A549 (cell line): ENCODE data around the gene ZMYM5. TPM values are rescaled to one million over a fixed set of nuclear protein-coding genes. Genes with fewer than 3 reads are reported as not detected.

ENCODE experiments used
- ATAC-seq, 2 experiments: fragments of 200-7000 bp in 1 of 2; fragments of >200 bp in 1 of 2; cut with Nextera tagmentation in 1 of 2; cut with Tn5 transposase in 1 of 2; 3 replicates each; pipeline versions ENCODE4 v1.8.0 to v1.9.1; 2018 to 2020; ENCODE audit warnings: mild to moderate bottlenecking in 1 of 2, moderate library complexity in 1 of 2
- CTCF ChIA-PET: fragments of 300-600 bp; sonication (Branson Sonifier 250); formaldehyde crosslinking; extraction: SDS; loops from one replicate; lab custom pipeline; 2021; ENCODE audit warnings: antibody characterized with exemption, inconsistent platforms; lab: Yijun Ruan, JAX
- POLR2A ChIA-PET: fragments of 350-600 bp; formaldehyde crosslinking; extraction: SDS; loops from one replicate; lab custom pipeline; 2021; ENCODE audit warnings: antibody characterized with exemption, inconsistent platforms; lab: Yijun Ruan, JAX
- DNase-seq, 2 experiments: peaks; one replicate each; pipeline versions ENCODE4 v3.0.0 to v3.0.0-alpha.2; 2011 to 2016; ENCODE audit warnings: low read depth in 1 of 2, low spot score in 1 of 2
- FAIRE-seq: peaks from 2 replicates; lab custom pipeline; 2011; peaks lifted over from hg19 to GRCh38; lab: Jason Lieb, UNC
- H3K27ac ChIP-seq, 2 experiments: fragments of >200 bp; sonication (Bioruptor Twin); formaldehyde crosslinking; 3 replicates each; pipeline ENCODE4 v1.5.1; 2016 to 2017
- H3K4me1 ChIP-seq: fragments of >200 bp; sonication (Bioruptor Twin); formaldehyde crosslinking; 3 replicates; pipeline ENCODE4 v1.6.1; 2016
- H3K4me2 ChIP-seq: fragments of >200 bp; sonication (Bioruptor Twin); formaldehyde crosslinking; 3 replicates; pipeline ENCODE4 v1.6.1; 2016
- H3K4me3 ChIP-seq: fragments of >200 bp; sonication (Bioruptor Twin); formaldehyde crosslinking; 3 replicates; pipeline ENCODE4 v1.5.1; 2016
- H3K9me3 ChIP-seq: fragments of >200 bp; sonication (Bioruptor Twin); formaldehyde crosslinking; 3 replicates; pipeline ENCODE4 v1.6.1; 2016
- CBX8 ChIP-seq: fragments of 200-600 bp; sonication (generic); IDR thresholded peaks from 2 replicates; pipeline ENCODE4 v1.6.1; 2016
- CEBPB ChIP-seq, 2 experiments: fragments of >200 bp in 1 of 2; sonication (Bioruptor Twin) in 1 of 2; formaldehyde crosslinking in 1 of 2; IDR thresholded peaks; 2 replicates each; pipeline ENCODE4 v1.6.1; 2012 to 2016
- E2F6 ChIP-seq: IDR thresholded peaks from 2 replicates; pipeline ENCODE4 v1.6.1; 2012; ENCODE audit warnings: low read depth, borderline replicate concordance
- EHMT2 ChIP-seq: fragments of 200-600 bp; sonication (generic); IDR thresholded peaks from 2 replicates; pipeline ENCODE4 v1.6.1; 2016; ENCODE audit warnings: antibody characterized with exemption, low read depth, mild to moderate bottlenecking, moderate library complexity
- EP300 ChIP-seq, 2 experiments: fragments of >200 bp; sonication (Bioruptor Twin); formaldehyde crosslinking; IDR thresholded peaks; 2 replicates in 1 of 2; 3 replicates in 1 of 2; pipeline ENCODE4 v1.6.1; 2016 to 2017
- ESRRA ChIP-seq: fragments of 150-350 bp; IDR thresholded peaks from 2 replicates; pipeline ENCODE4 v1.6.1; 2014; ENCODE audit warnings: mild to moderate bottlenecking, low read length, borderline replicate concordance
- GATA3 ChIP-seq: IDR thresholded peaks from 2 replicates; pipeline ENCODE4 v1.6.1; 2012; ENCODE audit warnings: borderline replicate concordance
- HES2 ChIP-seq: fragments of >200 bp; sonication (Bioruptor Twin); formaldehyde crosslinking; IDR thresholded peaks from 2 replicates; pipeline ENCODE4 v1.6.1; 2016
- HMGXB4 ChIP-seq: fragments of 250-450 bp; sonication (Bioruptor Pico); IDR thresholded peaks from 2 replicates; pipeline ENCODE4 v1.5.0; 2021; ENCODE audit warnings: mild to moderate bottlenecking, moderate library complexity, borderline replicate concordance
- HOXB5 ChIP-seq: fragments of 250-450 bp; sonication (Bioruptor Pico); IDR thresholded peaks from 2 replicates; pipeline ENCODE4 v1.5.0; 2020; ENCODE audit warnings: mild to moderate bottlenecking, moderate library complexity
- KDM1A ChIP-seq: fragments of 200-600 bp; sonication (generic); IDR thresholded peaks from 2 replicates; pipeline ENCODE4 v1.6.1; 2016; ENCODE audit warnings: low read depth, mild to moderate bottlenecking
- KDM5A ChIP-seq: fragments of 200-600 bp; sonication (generic); IDR thresholded peaks from 2 replicates; pipeline ENCODE4 v1.6.1; 2016; ENCODE audit warnings: antibody characterized with exemption, mild to moderate bottlenecking
- MAX ChIP-seq: IDR thresholded peaks from 2 replicates; pipeline ENCODE4 v1.6.1; 2012
- MAZ ChIP-seq: fragments of 150-350 bp; IDR thresholded peaks from 2 replicates; pipeline ENCODE4 v1.6.1; 2014; ENCODE audit warnings: antibody characterized with exemption, low read depth, low read length, borderline replicate concordance
- NFE2L2 ChIP-seq: fragments of 150-350 bp; conservative IDR thresholded peaks from 2 replicates; pipeline ENCODE4 v1.6.1; 2014; ENCODE audit warnings: low read length
- NPAS2 ChIP-seq: fragments of 250-450 bp; sonication (Bioruptor Pico); IDR thresholded peaks from 2 replicates; pipeline ENCODE4 v1.8.0; 2022; ENCODE audit warnings: mild to moderate bottlenecking, moderate library complexity, borderline replicate concordance
- NR3C1 ChIP-seq: fragments of >200 bp; sonication (Bioruptor Twin); formaldehyde crosslinking; IDR thresholded peaks from 3 replicates; pipeline ENCODE4 v1.6.1; 2017
- POLR2A ChIP-seq: IDR thresholded peaks from 2 replicates; pipeline ENCODE4 v1.6.1; 2012; ENCODE audit warnings: mild to moderate bottlenecking, low read length
- POLR2AphosphoS2 ChIP-seq: conservative IDR thresholded peaks from 2 replicates; pipeline ENCODE4 v1.6.1; 2012; ENCODE audit warnings: low read length, improper control_type of control experiment, inconsistent platforms
- RAD21 ChIP-seq, 2 experiments: fragments of >200 bp in 1 of 2; sonication (Bioruptor Twin) in 1 of 2; formaldehyde crosslinking in 1 of 2; IDR thresholded peaks in 1 of 2; conservative IDR thresholded peaks in 1 of 2; 2 replicates in 1 of 2; 3 replicates in 1 of 2; pipeline ENCODE4 v1.6.1; 2012 to 2018; ENCODE audit warnings: inconsistent platforms in 1 of 2
- RCOR1 ChIP-seq: fragments of 150-350 bp; IDR thresholded peaks from 2 replicates; pipeline ENCODE4 v1.6.1; 2014; ENCODE audit warnings: antibody characterized with exemption, low read length, low read depth
- SREBF2 ChIP-seq: fragments of 450-650 bp; IDR thresholded peaks from 2 replicates; pipeline ENCODE4 v1.6.1; 2014; ENCODE audit warnings: mild to moderate bottlenecking, moderate library complexity
- ZFP36 ChIP-seq: fragments of 450-650 bp; IDR thresholded peaks from 2 replicates; pipeline ENCODE4 v1.6.1; 2014; ENCODE audit warnings: borderline replicate concordance; ENCODE audit not compliant: partially characterized antibody
- ZSCAN20 ChIP-seq: fragments of 250-450 bp; sonication (Bioruptor Pico); IDR thresholded peaks from 2 replicates; pipeline ENCODE4 v1.8.0; 2022; ENCODE audit warnings: mild to moderate bottlenecking, moderate library complexity
- WGBS: methylation state at CpG from one replicate; pipeline ENCODE4 v1.1.6; 2017; ENCODE audit errors: missing lambda C conversion rate; 5-methylcytosine and 5-hydroxymethylcytosine counted together
- polyA plus RNA-seq, 4 experiments: library from polyadenylated mRNA; depleted of rRNA in 3 of 4; stranded (reverse); fragments of >200 nt; fragmentation: RNase III in 1 of 4; extraction: RNeasy Plus Mini Kit Qiagen cat#74134 plus additional on column Dnase treatment in 1 of 4; gene quantifications; 2 replicates in 3 of 4; 3 replicates in 1 of 4; pipeline ENCODE4 v1.2.3, GENCODE V29; 2011 to 2017
- TF ChIP-seq, protein P1 (sequence below): fragments of 250-450 bp; sonication (Bioruptor Pico); IDR thresholded peaks from 2 replicates; pipeline ENCODE4 v1.5.0; 2020; ENCODE audit warnings: low read depth, mild to moderate bottlenecking, moderate library complexity
- TF ChIP-seq, protein P2 (sequence below): fragments of >200 bp; sonication (Bioruptor Twin); formaldehyde crosslinking; IDR thresholded peaks from 3 replicates; pipeline ENCODE4 v1.5.1; 2016

Gene ZMYM5
- polyA plus RNA-seq, 2 of the 4 experiments (the other 2 are of a cell fraction): 6.1 to 14.3 TPM

GRCh38 chr13:19882231-19882630, 18.8 kb upstream of the ZMYM5 start:
- Histone ChIP-seq H3K27ac (no peak overlapping the region), H3K4me3 (no peak overlapping the region), H3K4me1 (peaks cover 3% of the 10 kb centered on the region; the same call in 1 of the 3 replicates), H3K4me2 (no peak overlapping the region), H3K9me3 (no peaks in the 10 kb centered on the region)
- POLR2A ChIA-PET: no interaction called here
- 51% methylated on average over 3 of the region's 3 CpGs for WGBS
- TF ChIP-seq SREBF2 (no peak), ESRRA (no peak), NFE2L2 (no peak), NR3C1 (no peak), RCOR1 (no peak), POLR2A (no peak), NPAS2 (CRISPR knock-in tag) (no peak), KDM5A (no peak), CEBPB (IDR thresholded peaks at IDR 0.05) (no peak), GATA3 (no peak), HOXB5 (CRISPR knock-in tag) (no peak), POLR2AphosphoS2 (no peak), ZSCAN20 (no peak), EP300 (IDR thresholded peaks at IDR 0.05) (no peak), MAX (no peak), HES2 (no peak), EHMT2 (no peak), KDM1A (no peak)
- TF ChIP-seq, protein P1, sequence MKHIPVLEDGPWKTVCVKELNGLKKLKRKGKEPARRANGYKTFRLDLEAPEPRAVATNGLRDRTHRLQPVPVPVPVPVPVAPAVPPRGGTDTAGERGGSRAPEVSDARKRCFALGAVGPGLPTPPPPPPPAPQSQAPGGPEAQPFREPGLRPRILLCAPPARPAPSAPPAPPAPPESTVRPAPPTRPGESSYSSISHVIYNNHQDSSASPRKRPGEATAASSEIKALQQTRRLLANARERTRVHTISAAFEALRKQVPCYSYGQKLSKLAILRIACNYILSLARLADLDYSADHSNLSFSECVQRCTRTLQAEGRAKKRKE: no peak
- TF ChIP-seq, protein P2, sequence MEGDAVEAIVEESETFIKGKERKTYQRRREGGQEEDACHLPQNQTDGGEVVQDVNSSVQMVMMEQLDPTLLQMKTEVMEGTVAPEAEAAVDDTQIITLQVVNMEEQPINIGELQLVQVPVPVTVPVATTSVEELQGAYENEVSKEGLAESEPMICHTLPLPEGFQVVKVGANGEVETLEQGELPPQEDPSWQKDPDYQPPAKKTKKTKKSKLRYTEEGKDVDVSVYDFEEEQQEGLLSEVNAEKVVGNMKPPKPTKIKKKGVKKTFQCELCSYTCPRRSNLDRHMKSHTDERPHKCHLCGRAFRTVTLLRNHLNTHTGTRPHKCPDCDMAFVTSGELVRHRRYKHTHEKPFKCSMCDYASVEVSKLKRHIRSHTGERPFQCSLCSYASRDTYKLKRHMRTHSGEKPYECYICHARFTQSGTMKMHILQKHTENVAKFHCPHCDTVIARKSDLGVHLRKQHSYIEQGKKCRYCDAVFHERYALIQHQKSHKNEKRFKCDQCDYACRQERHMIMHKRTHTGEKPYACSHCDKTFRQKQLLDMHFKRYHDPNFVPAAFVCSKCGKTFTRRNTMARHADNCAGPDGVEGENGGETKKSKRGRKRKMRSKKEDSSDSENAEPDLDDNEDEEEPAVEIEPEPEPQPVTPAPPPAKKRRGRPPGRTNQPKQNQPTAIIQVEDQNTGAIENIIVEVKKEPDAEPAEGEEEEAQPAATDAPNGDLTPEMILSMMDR: no peak
- FAIRE-seq (no peak), ATAC-seq (no peak), DNase-seq (no peak)
- CTCF ChIA-PET: interaction anchor here (1.0 kb wide), 1 partner anchor 9 kb away, joined by 4 read pairs; no protein-coding TSS in a partner anchor

DNA sequence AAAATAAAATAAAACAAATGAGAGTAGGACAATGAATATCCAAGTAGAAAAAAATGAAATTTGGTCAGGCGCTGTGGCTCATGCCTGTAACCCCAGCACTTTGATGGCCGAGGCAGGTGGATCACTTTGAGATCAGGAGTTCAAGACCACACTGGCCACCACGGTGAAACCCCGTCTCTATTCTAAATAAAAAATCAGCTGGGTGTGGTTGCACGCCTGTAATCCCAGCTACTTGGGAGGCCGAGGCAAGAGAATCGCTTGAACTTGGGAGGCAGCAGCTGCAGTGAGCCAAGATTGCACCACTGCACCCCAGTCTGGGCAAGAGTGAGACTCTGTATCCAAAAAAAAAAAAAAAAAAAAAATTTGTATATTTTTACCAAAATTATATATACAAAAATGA, 18.2 kb upstream of the ZMYM5 start:
- Histone ChIP-seq H3K4me1 (peaks cover 3% of the 10 kb centered on the region; the same call in 1 of the 3 replicates), H3K4me3 (no peak overlapping the region), H3K27ac (no peak overlapping the region), H3K9me3 (no peaks in the 10 kb centered on the region), H3K4me2 (no peak overlapping the region)
- ChIA-PET CTCF (interaction anchor here (0.6 to 1.0 kb wide), 2 partner anchors 10 to 757 kb away, joined by 3 to 4 read pairs; no protein-coding TSS in a partner anchor), POLR2A (no interaction called here)
- ATAC-seq: no peak
- 79% methylated on average over 7 of the region's 7 CpGs for WGBS
- no peak for DNase-seq
- no peak for FAIRE-seq
- TF ChIP-seq CBX8 (no peak), ZFP36 (no peak), MAZ (no peak)

DNA sequence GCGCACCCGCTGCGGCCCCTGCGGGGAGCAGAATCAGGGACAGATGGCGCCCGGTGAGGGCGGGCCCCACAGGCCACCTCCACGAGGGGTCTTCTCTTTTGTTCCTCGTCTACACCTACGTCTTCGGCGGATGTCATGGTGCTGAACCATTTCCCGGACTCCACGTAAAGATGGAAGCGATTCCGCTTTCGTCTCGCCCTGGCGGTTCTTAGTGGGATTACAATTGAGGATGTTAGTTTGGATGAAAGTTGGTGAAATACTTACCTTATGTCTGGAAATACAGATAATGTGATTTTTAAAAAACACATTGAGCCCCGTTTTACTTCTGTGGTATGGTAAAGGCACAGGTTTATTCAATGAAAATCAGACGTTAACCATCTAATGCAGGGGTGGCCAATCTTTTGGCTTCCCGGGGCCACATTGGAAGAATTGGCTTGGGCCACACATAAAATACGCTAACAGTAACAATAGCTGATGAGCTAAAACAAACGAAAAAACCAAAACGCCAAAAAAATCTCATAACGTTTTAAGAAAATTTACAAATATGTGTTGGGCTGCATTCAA, 1.4 kb upstream of the ZMYM5 start:
- H3K4me1 ChIP-seq: peaks cover 23% of the 10 kb centered on the region
- H3K9me3 ChIP-seq: no peaks in the 10 kb centered on the region
- ATAC-seq (peak; percentile 24 to 25), FAIRE-seq (no peak), DNase-seq (peak; percentile 55 to 83)
- H3K4me3 ChIP-seq: peak overlapping the region; percentile 88
- peak overlapping the region; percentile 98 to 99 for H3K27ac ChIP-seq
- CTCF ChIA-PET: interaction anchor here (0.7 to 2.3 kb wide), 8 partner anchors 11 to 25 kb away, joined by 3 to 8 read pairs (median 4); no protein-coding TSS in a partner anchor
- POLR2A ChIA-PET: interaction anchor here (0.6 to 3.9 kb wide), 6 partner anchors 12 to 786 kb away, joined by 3 to 30 read pairs (median 5); no protein-coding TSS in a partner anchor
- 5% methylated on average over 22 of the region's 26 CpGs for WGBS
- H3K4me2 ChIP-seq: peak overlapping the region; percentile 80
- TF ChIP-seq RAD21 (conservative IDR thresholded peaks at IDR 0.05 in 1 of 2, IDR thresholded peaks at IDR 0.05 in 1 of 2): 0 out of 5 replicates have a peak, but pooled peaks of 1 of the 2 experiments have one; percentile 11
- TF ChIP-seq KDM1A: no peak
- TF ChIP-seq MAX: peak; percentile 61
- TF ChIP-seq E2F6: peak; percentile 45; the same call in 1 of the 2 replicates
- TF ChIP-seq NFE2L2: no peak
- TF ChIP-seq HMGXB4 (CRISPR knock-in tag): peak; percentile 54; the same call in 1 of the 2 replicates
